Keratinocyte (primary cell): ENCODE results near the gene GABRA4. TPM values are rescaled to one million over a fixed set of nuclear protein-coding genes. Genes with fewer than 3 reads are reported as not detected.

Experiments used
- DNase-seq: peaks from one replicate; pipeline ENCODE4 v3.0.0-alpha.2; 2011; ENCODE audit warnings: low read depth, missing footprints, low spot score
- FAIRE-seq: peaks from 2 replicates; lab custom pipeline; 2011; peaks lifted over from hg19 to GRCh38; lab: Jason Lieb, UNC
- H2AFZ ChIP-seq: 2 replicates; pipeline ENCODE4 v1.6.0; 2012; ENCODE audit warnings: low read length, control low read depth, inconsistent platforms; ENCODE audit not compliant: control insufficient read depth
- H3K27ac ChIP-seq: 2 replicates; pipeline ENCODE4 v1.5.1; 2011; ENCODE audit warnings: low read length; ENCODE audit not compliant: control insufficient read depth, insufficient read depth
- H3K27me3 ChIP-seq: 3 replicates; pipeline ENCODE4 v1.6.0; 2011; ENCODE audit warnings: low read length; ENCODE audit not compliant: control insufficient read depth, insufficient read depth; ENCODE audit errors: extremely low read depth
- H3K36me3 ChIP-seq, 2 experiments: 2 replicates in 1 of 2; 3 replicates in 1 of 2; pipeline ENCODE4 v1.5.1; 2011; ENCODE audit warnings: low read length in 2 of 2, mild to moderate bottlenecking in 1 of 2; ENCODE audit not compliant: control insufficient read depth in 2 of 2, insufficient read depth in 2 of 2; ENCODE audit errors: extremely low read depth in 1 of 2
- H3K4me1 ChIP-seq: 3 replicates; pipeline ENCODE4 v1.5.1; 2011; ENCODE audit warnings: low read length; ENCODE audit not compliant: control insufficient read depth, insufficient read depth; ENCODE audit errors: extremely low read depth
- H3K4me2 ChIP-seq: 3 replicates; pipeline ENCODE4 v1.6.0; 2011; ENCODE audit warnings: low read depth, low read length; ENCODE audit not compliant: control insufficient read depth, insufficient read depth; ENCODE audit errors: extremely low read depth
- H3K4me3 ChIP-seq, 3 experiments: fragments of 200-600 bp in 1 of 3; sonication (generic) in 1 of 3; 2 replicates in 2 of 3; 3 replicates in 1 of 3; pipeline ENCODE4 v1.5.1; 2011 to 2016; ENCODE audit warnings: low read length in 3 of 3, mild to moderate bottlenecking in 3 of 3, control low read depth in 2 of 3, inconsistent platforms in 1 of 3, low read depth in 1 of 3, mixed read lengths in 1 of 3, mixed run types in 1 of 3, moderate library complexity in 1 of 3; ENCODE audit not compliant: control insufficient read depth in 2 of 3, insufficient read depth in 2 of 3; ENCODE audit errors: extremely low read depth in 1 of 3
- H3K79me2 ChIP-seq: 2 replicates; pipeline ENCODE4 v1.6.0; 2012; ENCODE audit warnings: low read length; ENCODE audit not compliant: control insufficient read depth, insufficient read depth
- H3K9ac ChIP-seq: 3 replicates; pipeline ENCODE4 v1.6.0; 2011; ENCODE audit warnings: low read length; ENCODE audit not compliant: control insufficient read depth, insufficient read depth; ENCODE audit errors: extremely low read depth
- H3K9me1 ChIP-seq: 3 replicates; pipeline ENCODE4 v1.6.0; 2011; ENCODE audit warnings: low read length; ENCODE audit not compliant: control insufficient read depth, insufficient read depth; ENCODE audit errors: extremely low read depth
- H3K9me3 ChIP-seq: 2 replicates; pipeline ENCODE4 v1.5.1; 2012; ENCODE audit warnings: low read depth, low read length; ENCODE audit not compliant: control insufficient read depth
- H4K20me1 ChIP-seq: 3 replicates; pipeline ENCODE4 v1.6.0; 2011; ENCODE audit warnings: low read length; ENCODE audit not compliant: control insufficient read depth, insufficient read depth; ENCODE audit errors: extremely low read depth
- EZH2 ChIP-seq: IDR thresholded peaks from one replicate; pipeline ENCODE4 v1.6.1; 2012; ENCODE audit warnings: inconsistent platforms, mild to moderate bottlenecking, low read length, moderate library complexity
- dilution Hi-C: fragments of 300-500 bp; cut with MboI; formaldehyde crosslinking; loops from one replicate; pipeline ENCODE4 v1.7.0; 2020; ENCODE audit warnings: low sequenced_read_pairs; ENCODE audit not compliant: extremely low pct_ligation_motif_present
- polyA plus RNA-seq, 5 experiments: library from polyadenylated mRNA; depleted of rRNA in 3 of 5; stranded (reverse) in 3 of 5; stranded (forward) in 1 of 5; unstranded in 1 of 5; fragments of >200 nt; gene quantifications; 1 replicate in 1 of 5; 2 replicates in 3 of 5; 3 replicates in 1 of 5; pipeline versions ENCODE4 v1.2.1 to v1.2.3, GENCODE V29; 2011 to 2012; ENCODE audit warnings: missing spikeins in 2 of 5, low read depth in 1 of 5, low replicate concordance in 1 of 5
- TF ChIP-seq, protein P1 (sequence below), 3 experiments: IDR thresholded peaks in 1 of 3; conservative IDR thresholded peaks in 1 of 3; optimal IDR thresholded peaks in 1 of 3; 2 replicates in 2 of 3; 3 replicates in 1 of 3; pipeline versions ENCODE3 to v1.5.1; 2011; ENCODE audit warnings: low read length in 3 of 3, mild to moderate bottlenecking in 3 of 3, moderate library complexity in 2 of 3, control low read depth in 1 of 3, inconsistent platforms in 1 of 3; ENCODE audit not compliant: insufficient read depth in 2 of 3; ENCODE audit errors: extremely low read depth in 1 of 3

The GABRA4 gene
- polyA plus RNA-seq, 1 donor (not counting 4 experiments of a cell fraction or from before 2014, with no cell fraction given): not detected

DNA sequence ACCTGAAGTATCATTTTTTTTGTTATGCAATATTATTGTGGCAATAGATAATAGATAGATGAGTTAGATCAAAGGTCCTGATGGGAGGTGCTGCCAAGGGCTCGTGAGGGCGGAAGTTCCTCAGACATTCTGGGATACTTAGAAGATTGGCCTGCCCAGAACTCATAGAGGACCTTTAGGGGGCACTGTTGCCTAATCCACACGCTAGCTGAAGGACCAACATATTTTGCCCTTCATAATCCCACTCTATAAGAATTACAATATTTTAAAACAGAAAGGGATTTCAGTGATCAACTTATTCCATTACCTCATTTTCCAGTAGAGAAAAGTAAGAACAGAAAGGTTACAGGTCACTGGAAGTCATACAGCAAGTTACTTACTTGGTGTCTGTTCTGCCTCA is 61.4 kb downstream of the GABRA4 start:
- Histone ChIP-seq H3K4me2 (no peak overlapping the region), H3K4me3 (no peak overlapping the region), H4K20me1 (no peaks in the 10 kb centered on the region), H3K4me1 (peaks cover 6% of the 10 kb centered on the region), H2AFZ (no peak overlapping the region), H3K79me2 (no peaks in the 10 kb centered on the region), H3K9me3 (no peaks in the 10 kb centered on the region), H3K36me3 (no peaks in the 10 kb centered on the region), H3K27ac (no peak overlapping the region), H3K9ac (no peak overlapping the region), H3K9me1 (no peaks in the 10 kb centered on the region), H3K27me3 (no peaks in the 10 kb centered on the region)
- TF ChIP-seq, protein P1, sequence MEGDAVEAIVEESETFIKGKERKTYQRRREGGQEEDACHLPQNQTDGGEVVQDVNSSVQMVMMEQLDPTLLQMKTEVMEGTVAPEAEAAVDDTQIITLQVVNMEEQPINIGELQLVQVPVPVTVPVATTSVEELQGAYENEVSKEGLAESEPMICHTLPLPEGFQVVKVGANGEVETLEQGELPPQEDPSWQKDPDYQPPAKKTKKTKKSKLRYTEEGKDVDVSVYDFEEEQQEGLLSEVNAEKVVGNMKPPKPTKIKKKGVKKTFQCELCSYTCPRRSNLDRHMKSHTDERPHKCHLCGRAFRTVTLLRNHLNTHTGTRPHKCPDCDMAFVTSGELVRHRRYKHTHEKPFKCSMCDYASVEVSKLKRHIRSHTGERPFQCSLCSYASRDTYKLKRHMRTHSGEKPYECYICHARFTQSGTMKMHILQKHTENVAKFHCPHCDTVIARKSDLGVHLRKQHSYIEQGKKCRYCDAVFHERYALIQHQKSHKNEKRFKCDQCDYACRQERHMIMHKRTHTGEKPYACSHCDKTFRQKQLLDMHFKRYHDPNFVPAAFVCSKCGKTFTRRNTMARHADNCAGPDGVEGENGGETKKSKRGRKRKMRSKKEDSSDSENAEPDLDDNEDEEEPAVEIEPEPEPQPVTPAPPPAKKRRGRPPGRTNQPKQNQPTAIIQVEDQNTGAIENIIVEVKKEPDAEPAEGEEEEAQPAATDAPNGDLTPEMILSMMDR (optimal IDR thresholded peaks at IDR 0.05 in 1 of 3, IDR thresholded peaks at IDR 0.05 in 1 of 3, conservative IDR thresholded peaks at IDR 0.05 in 1 of 3; ENCODE audit: extremely low read depth in 1 of 3, insufficient read depth in 2 of 3, low read length in 3 of 3): peak; percentile 52 to 70 (median 68)
- TF ChIP-seq EZH2: no peak
- DNase-seq: no peak
- dilution Hi-C loops: no loop called here
- FAIRE-seq: peak; percentile 5

DNA sequence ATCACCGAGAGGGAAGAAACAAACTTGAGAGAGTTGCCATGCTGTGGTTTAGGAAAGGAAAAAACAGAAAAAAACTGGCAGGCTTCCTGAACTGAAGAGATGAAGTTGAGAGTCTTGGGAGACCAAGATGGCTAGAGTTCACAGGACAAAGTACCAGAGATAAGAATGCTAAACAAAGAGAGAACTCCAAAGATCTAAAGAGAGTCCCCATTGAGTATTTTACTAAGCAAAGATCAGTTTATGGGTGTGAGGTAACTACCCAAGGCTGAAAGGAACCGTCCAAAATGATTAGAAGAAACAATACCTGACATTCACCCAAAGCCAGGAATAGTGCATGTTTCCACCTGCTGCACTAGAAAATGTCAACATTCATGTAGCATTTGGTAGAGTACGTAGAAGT is 62.5 kb downstream of the GABRA4 start:
- TF ChIP-seq EZH2: no peak
- TF ChIP-seq, protein P1 (optimal IDR thresholded peaks at IDR 0.05 in 1 of 3, IDR thresholded peaks at IDR 0.05 in 1 of 3, conservative IDR thresholded peaks at IDR 0.05 in 1 of 3; ENCODE audit: extremely low read depth in 1 of 3, insufficient read depth in 2 of 3, low read length in 3 of 3): no peak
- H3K27me3 ChIP-seq: no peaks in the 10 kb centered on the region

More for the DNA sequence above, 62.5 kb downstream of the GABRA4 start:
- Histone ChIP-seq H3K4me1 (peaks cover 6% of the 10 kb centered on the region), H3K4me3 (no peak overlapping the region), H2AFZ (no peak overlapping the region), H4K20me1 (no peaks in the 10 kb centered on the region), H3K9ac (no peak overlapping the region), H3K79me2 (no peaks in the 10 kb centered on the region), H3K9me3 (no peaks in the 10 kb centered on the region), H3K9me1 (no peaks in the 10 kb centered on the region), H3K4me2 (no peak overlapping the region), H3K27ac (no peak overlapping the region), H3K36me3 (no peaks in the 10 kb centered on the region)
- DNase-seq (no peak), FAIRE-seq (no peak)
- dilution Hi-C loops: no loop called here
